Measurements from ENCODE around the gene BTBD9. TPM values are rescaled to one million over a fixed set of nuclear protein-coding genes. Genes with fewer than 3 reads are reported as not detected.

BTBD9 gene
- total RNA-seq, 2 donors from 2014 or later, result 30.1 to 45.8 TPM

- peaks cover 21 to 33% of the 10 kb centered on the region in 2 donors for H3K4me1 ChIP-seq (ENCODE audit: control insufficient read depth in 1 of 2, low read depth in 2 of 2)
- no peak for ATAC-seq (ENCODE audit: insufficient number of reproducible peaks, low FRiP score, low read depth)
- TF ChIP-seq CTCF (IDR thresholded peaks at IDR 0.05), result no peak
Observed at GRCh38 chr6:38610050-38610625, 29.6 kb downstream of the BTBD9 start.

GRCh38 chr6:38604700-38605099 is 35.0 kb downstream of the BTBD9 start:
- H3K4me1 ChIP-seq (ENCODE audit: control insufficient read depth in 1 of 2, low read depth in 2 of 2), result peaks cover 0 to 12% of the 10 kb centered on the region in 2 donors
- H3K27me3 ChIP-seq (replicated peaks; ENCODE audit: insufficient read depth), result no peaks in the 10 kb centered on the region
- H3K9me3 ChIP-seq, result no peaks in the 10 kb centered on the region
- ATAC-seq (ENCODE audit: insufficient number of reproducible peaks, low FRiP score, low read depth) (no peak), DNase-seq (ENCODE audit: low spot score) (no peak)
- H3K36me3 ChIP-seq, result no peaks in the 10 kb centered on the region
- no peak overlapping the region for H3K27ac ChIP-seq
- no peak for TF ChIP-seq CTCF (IDR thresholded peaks at IDR 0.05)
- H3K4me3 ChIP-seq, result no peak overlapping the region

More at GRCh38 chr6:38610050-38610625, 29.6 kb downstream of the BTBD9 start:
- H3K36me3 ChIP-seq, result no peaks in the 10 kb centered on the region
- no peaks in the 10 kb centered on the region for H3K27me3 ChIP-seq (replicated peaks; ENCODE audit: insufficient read depth)
- no peaks in the 10 kb centered on the region for H3K9me3 ChIP-seq
- H3K27ac ChIP-seq, result no peak overlapping the region
- no peak for DNase-seq (ENCODE audit: low spot score)
- H3K4me3 ChIP-seq, result peak overlapping the region; percentile 27

- H3K36me3 ChIP-seq, result no peaks in the 10 kb centered on the region
- DNase-seq (ENCODE audit: low spot score) (no peak), ATAC-seq (ENCODE audit: insufficient number of reproducible peaks, low FRiP score, low read depth) (no peak)
- no peaks in the 10 kb centered on the region for H3K27me3 ChIP-seq (replicated peaks; ENCODE audit: insufficient read depth)
- TF ChIP-seq CTCF (IDR thresholded peaks at IDR 0.05), result no peak
- peaks cover 0 to 9% of the 10 kb centered on the region in 2 donors for H3K4me1 ChIP-seq (ENCODE audit: control insufficient read depth in 1 of 2, low read depth in 2 of 2)
- no peaks in the 10 kb centered on the region for H3K9me3 ChIP-seq
- H3K4me3 ChIP-seq, result no peak overlapping the region
- H3K27ac ChIP-seq, result no peak overlapping the region
Observed at GRCh38 chr6:38603966-38604365, 35.8 kb downstream of the BTBD9 start.

GRCh38 chr6:38603496-38603895 is 36.2 kb downstream of the BTBD9 start:
- no peaks in the 10 kb centered on the region for H3K36me3 ChIP-seq
- no peak for DNase-seq (ENCODE audit: low spot score)
- no peak for TF ChIP-seq CTCF (IDR thresholded peaks at IDR 0.05)
- no peak overlapping the region for H3K27ac ChIP-seq
- H3K27me3 ChIP-seq (replicated peaks; ENCODE audit: insufficient read depth), result no peaks in the 10 kb centered on the region
- H3K4me3 ChIP-seq, result no peak overlapping the region
- no peak for ATAC-seq (ENCODE audit: insufficient number of reproducible peaks, low FRiP score, low read depth)
- H3K9me3 ChIP-seq, result no peaks in the 10 kb centered on the region
- peaks cover 0 to 9% of the 10 kb centered on the region in 2 donors for H3K4me1 ChIP-seq (ENCODE audit: control insufficient read depth in 1 of 2, low read depth in 2 of 2)

GRCh38 chr6:38599966-38600550 is 39.7 kb downstream of the BTBD9 start:
- Histone ChIP-seq H3K27me3 (replicated peaks; ENCODE audit: insufficient read depth) (no peaks in the 10 kb centered on the region), H3K9me3 (no peaks in the 10 kb centered on the region), H3K27ac (no peak overlapping the region), H3K36me3 (no peaks in the 10 kb centered on the region), H3K4me3 (no peak overlapping the region), H3K4me1 (ENCODE audit: control insufficient read depth in 1 of 2, low read depth in 2 of 2) (peaks cover 0 to 9% of the 10 kb centered on the region in 2 donors)
- ATAC-seq (ENCODE audit: insufficient number of reproducible peaks, low FRiP score, low read depth) (no peak), DNase-seq (ENCODE audit: low spot score) (no peak)
- TF ChIP-seq CTCF (IDR thresholded peaks at IDR 0.05), result no peak

Measured in thoracic aorta (tissue), 2 donors.